HUES6 (cell line): ENCODE results near the gene PCK2.

Source experiments
- H3K27ac ChIP-seq: 2 replicates; pipeline ENCODE4 v1.7.0; 2013; ENCODE audit warnings: low read depth, mild to moderate bottlenecking, low read length, inconsistent platforms
- H3K27me3 ChIP-seq: 2 replicates; pipeline ENCODE4 v1.6.1; 2013; ENCODE audit warnings: low read length; ENCODE audit not compliant: control insufficient read depth, insufficient read depth
- H3K36me3 ChIP-seq: 2 replicates; pipeline ENCODE4 v1.6.1; 2013; ENCODE audit warnings: low read length; ENCODE audit not compliant: control insufficient read depth, insufficient read depth
- H3K4me1 ChIP-seq: 2 replicates; pipeline ENCODE4 v1.6.1; 2013; ENCODE audit warnings: low read length; ENCODE audit not compliant: control insufficient read depth, insufficient read depth
- H3K4me3 ChIP-seq: 2 replicates; pipeline ENCODE4 v1.5.1; 2013; ENCODE audit warnings: low read depth, low read length
- H3K9ac ChIP-seq: one replicate; pipeline ENCODE4 v1.6.1; 2013; ENCODE audit warnings: mild to moderate bottlenecking, low read length
- H3K9me3 ChIP-seq: 2 replicates; pipeline ENCODE4 v1.6.1; 2013; ENCODE audit warnings: low read depth, low read length; ENCODE audit not compliant: control insufficient read depth, insufficient read depth

PCK2 gene

DNA sequence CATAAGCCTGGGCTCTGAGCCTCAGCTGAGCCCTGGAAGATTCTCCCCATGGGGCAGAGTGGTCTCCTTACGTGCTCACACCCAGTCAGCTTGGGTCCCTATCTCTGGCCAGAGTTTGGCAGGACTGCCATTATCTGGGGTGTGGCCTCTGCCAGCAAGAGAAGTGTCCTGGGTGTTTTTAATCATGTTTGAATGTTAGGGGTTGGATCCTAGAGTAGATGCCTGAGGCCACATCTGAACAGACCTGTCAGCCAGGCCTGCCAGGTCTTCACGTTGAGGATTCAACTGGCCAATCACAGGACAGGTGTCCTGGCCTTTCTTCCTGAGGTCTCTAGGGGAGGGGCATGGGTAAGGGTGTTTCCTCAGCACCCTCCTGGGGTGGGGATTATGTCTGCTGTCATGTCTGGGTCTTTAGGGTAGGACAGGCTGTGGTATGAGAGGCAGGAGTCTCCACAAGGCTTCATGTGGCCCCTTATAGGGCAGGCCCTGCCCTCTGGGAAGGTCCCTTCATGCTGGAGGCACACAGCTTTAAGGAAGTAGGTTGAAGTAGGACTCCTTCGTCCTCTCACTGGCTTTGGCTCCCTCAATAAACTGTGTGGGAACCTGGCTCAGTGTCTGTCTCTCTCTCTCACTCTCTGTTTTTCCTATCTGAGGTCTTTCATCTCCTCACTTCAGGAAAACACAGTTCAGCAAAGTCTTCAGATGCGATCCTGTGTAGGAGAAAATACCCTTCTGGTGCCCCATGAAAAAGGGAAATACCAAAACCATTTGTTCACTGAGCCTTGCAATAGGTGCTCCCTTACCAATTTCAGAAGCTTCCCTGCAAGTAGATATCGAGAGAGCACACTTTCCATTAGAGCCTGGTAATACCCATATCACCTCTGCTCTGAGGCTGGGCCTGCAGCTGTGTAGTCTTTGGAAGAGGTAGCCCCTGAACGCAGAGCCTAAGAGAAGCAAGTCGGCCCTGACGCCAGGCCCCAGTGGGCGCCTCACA is 29.6 kb downstream of the PCK2 start:
- Histone ChIP-seq H3K4me3 (no peak overlapping the region), H3K36me3 (peaks cover 44% of the 10 kb centered on the region), H3K9ac (no peak overlapping the region), H3K27ac (no peak overlapping the region), H3K9me3 (no peaks in the 10 kb centered on the region), H3K27me3 (no peaks in the 10 kb centered on the region), H3K4me1 (no peaks in the 10 kb centered on the region)

DNA sequence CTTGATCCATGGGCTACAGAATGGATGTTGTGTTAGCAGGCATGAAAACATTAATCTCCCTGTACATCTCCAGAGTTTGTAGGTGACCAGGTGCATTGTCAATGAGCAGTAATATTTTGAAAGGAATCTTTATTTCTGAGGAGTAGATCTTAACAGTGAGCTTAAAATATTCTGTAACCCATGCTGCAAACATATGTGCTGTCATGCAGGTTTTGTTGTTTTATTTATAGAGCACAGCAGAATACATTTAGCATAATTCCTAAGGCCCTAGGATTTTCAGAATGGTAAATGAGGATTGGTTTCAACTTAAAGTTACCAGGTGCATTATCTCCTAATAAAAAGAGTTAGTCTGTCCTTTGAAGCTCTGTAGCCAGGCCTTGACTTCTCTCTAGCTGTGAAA is 32.8 kb downstream of the PCK2 start:
- H3K9me3 ChIP-seq = no peaks in the 10 kb centered on the region
- no peak overlapping the region for H3K27ac ChIP-seq
- peaks cover 17% of the 10 kb centered on the region for H3K36me3 ChIP-seq
- H3K27me3 ChIP-seq = no peaks in the 10 kb centered on the region
- no peak overlapping the region for H3K9ac ChIP-seq
- no peak overlapping the region for H3K4me3 ChIP-seq
- H3K4me1 ChIP-seq = no peaks in the 10 kb centered on the region

DNA sequence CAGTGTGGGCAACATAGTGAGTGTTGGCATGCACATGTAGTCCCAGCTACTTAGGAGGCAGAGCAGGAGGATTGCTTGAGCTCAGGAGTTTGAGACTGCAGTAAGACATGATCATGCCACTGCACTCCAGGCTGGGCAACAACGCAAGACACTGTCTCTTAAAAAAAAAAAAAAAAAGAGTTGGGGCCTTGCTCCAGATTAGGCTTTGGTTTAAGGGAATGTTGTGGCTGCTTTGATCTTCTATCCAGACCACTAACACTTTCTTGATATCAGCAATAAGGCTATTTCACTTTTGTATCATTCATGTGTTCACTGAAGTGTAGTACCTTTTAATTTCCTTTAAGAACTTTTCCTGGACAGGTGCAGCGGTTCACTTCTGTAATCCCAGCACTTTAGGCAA is 33.6 kb downstream of the PCK2 start:
- H3K9ac ChIP-seq = no peak overlapping the region
- H3K4me1 ChIP-seq = no peaks in the 10 kb centered on the region
- no peak overlapping the region for H3K4me3 ChIP-seq
- H3K9me3 ChIP-seq = no peaks in the 10 kb centered on the region
- no peak overlapping the region for H3K27ac ChIP-seq
- no peaks in the 10 kb centered on the region for H3K27me3 ChIP-seq
- H3K36me3 ChIP-seq = peaks cover 13% of the 10 kb centered on the region

GRCh38 chr14:24129410-24129998 is 35.4 kb downstream of the PCK2 start:
- no peaks in the 10 kb centered on the region for H3K9me3 ChIP-seq
- H3K36me3 ChIP-seq = no peaks in the 10 kb centered on the region
- no peak overlapping the region for H3K27ac ChIP-seq
- no peak overlapping the region for H3K9ac ChIP-seq
- no peaks in the 10 kb centered on the region for H3K4me1 ChIP-seq
- no peaks in the 10 kb centered on the region for H3K27me3 ChIP-seq
- no peak overlapping the region for H3K4me3 ChIP-seq

- Histone ChIP-seq H3K27me3 (no peaks in the 10 kb centered on the region), H3K36me3 (no peaks in the 10 kb centered on the region), H3K27ac (no peak within 1 kb of the TSS), H3K4me3 (no peak within 1 kb of the TSS), H3K9me3 (no peaks in the 10 kb centered on the region), H3K9ac (no peak within 1 kb of the TSS), H3K4me1 (peaks cover 3% of the 10 kb centered on the region; the same call in 1 of the 2 replicates)
Measured at GRCh38 chr14:24130380-24130716, 36.2 kb downstream of the PCK2 start, which contains the start of gene FITM1. TSS of gene FITM1 (plus strand) at chr14:24130659. CDS start at chr14:24131564, 905 bp downstream.

GRCh38 chr14:24130717-24131548 is 36.8 kb downstream of the PCK2 start:
- Histone ChIP-seq H3K36me3 (no peaks in the 10 kb centered on the region), H3K9me3 (no peaks in the 10 kb centered on the region), H3K4me3 (no peak overlapping the region), H3K4me1 (peaks cover 5% of the 10 kb centered on the region; the same call in 1 of the 2 replicates), H3K27ac (no peak overlapping the region), H3K27me3 (no peaks in the 10 kb centered on the region), H3K9ac (no peak overlapping the region)

DNA sequence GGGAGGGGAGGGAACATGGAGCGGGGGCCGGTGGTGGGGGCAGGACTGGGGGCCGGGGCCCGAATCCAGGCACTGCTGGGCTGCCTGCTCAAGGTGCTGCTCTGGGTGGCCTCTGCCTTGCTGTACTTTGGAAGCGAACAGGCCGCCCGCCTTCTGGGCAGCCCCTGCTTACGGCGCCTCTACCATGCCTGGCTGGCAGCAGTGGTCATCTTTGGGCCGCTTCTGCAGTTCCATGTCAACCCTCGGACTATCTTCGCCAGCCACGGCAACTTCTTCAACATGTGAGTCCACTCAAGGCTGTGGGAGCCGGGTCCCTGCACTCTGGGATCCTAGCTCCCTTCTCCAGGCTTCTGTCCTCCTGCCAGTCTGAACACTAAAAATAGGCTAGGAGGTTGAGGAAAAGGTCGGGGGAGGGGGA is 37.4 kb downstream of the PCK2 start:
- H3K36me3 ChIP-seq = no peaks in the 10 kb centered on the region
- peaks cover 7% of the 10 kb centered on the region for H3K4me1 ChIP-seq
- H3K4me3 ChIP-seq = no peak overlapping the region
- no peaks in the 10 kb centered on the region for H3K27me3 ChIP-seq
- no peak overlapping the region for H3K9ac ChIP-seq
- no peaks in the 10 kb centered on the region for H3K9me3 ChIP-seq
- no peak overlapping the region for H3K27ac ChIP-seq

- Histone ChIP-seq H3K4me1 (peaks cover 10% of the 10 kb centered on the region), H3K4me3 (no peak overlapping the region), H3K9ac (no peak overlapping the region), H3K27ac (no peak overlapping the region), H3K27me3 (no peaks in the 10 kb centered on the region; the same call in 1 of the 2 replicates), H3K36me3 (peaks cover under 1% of the 10 kb centered on the region; the same call in 1 of the 2 replicates), H3K9me3 (no peaks in the 10 kb centered on the region)
Measured at GRCh38 chr14:24132061-24132685, 38.1 kb downstream of the PCK2 start.

- Histone ChIP-seq H3K9ac (no peak overlapping the region), H3K9me3 (no peaks in the 10 kb centered on the region), H3K27ac (no peak overlapping the region), H3K27me3 (no peaks in the 10 kb centered on the region; the same call in 1 of the 2 replicates), H3K4me3 (no peak overlapping the region), H3K4me1 (peaks cover 10% of the 10 kb centered on the region), H3K36me3 (peaks cover 8% of the 10 kb centered on the region; the same call in 1 of the 2 replicates)
Measured at GRCh38 chr14:24132976-24133375, 38.9 kb downstream of the PCK2 start.

DNA sequence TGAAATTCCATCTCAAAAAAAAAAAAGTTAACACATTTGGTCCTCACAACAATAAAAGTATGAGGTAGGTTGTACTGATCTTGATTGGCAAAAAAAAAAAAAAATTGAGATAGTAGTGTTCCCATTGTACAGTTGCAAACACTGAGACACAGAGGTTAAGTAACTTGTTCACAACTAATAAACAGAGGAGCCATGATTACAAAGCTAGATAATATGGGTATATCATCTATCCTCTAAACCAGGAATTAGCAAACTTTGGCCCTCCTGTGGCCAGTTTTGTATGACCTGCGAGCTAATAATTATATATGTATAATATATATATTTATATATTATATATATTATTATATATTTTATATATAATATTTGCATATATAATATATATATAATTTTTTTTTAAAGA is 39.6 kb downstream of the PCK2 start:
- H3K27ac ChIP-seq = no peak overlapping the region
- H3K9ac ChIP-seq = no peak overlapping the region
- H3K4me1 ChIP-seq = peaks cover 10% of the 10 kb centered on the region
- H3K27me3 ChIP-seq = no peaks in the 10 kb centered on the region; the same call in 1 of the 2 replicates
- H3K36me3 ChIP-seq = peaks cover 16% of the 10 kb centered on the region
- no peaks in the 10 kb centered on the region for H3K9me3 ChIP-seq
- no peak overlapping the region for H3K4me3 ChIP-seq
